Measurements from ENCODE around the gene RTN1. TPM values are rescaled to one million over a fixed set of nuclear protein-coding genes. Genes with fewer than 3 reads are reported as not detected.

RTN1 gene
- polyA plus RNA-seq, 1 donor: 1.5 TPM

DNA sequence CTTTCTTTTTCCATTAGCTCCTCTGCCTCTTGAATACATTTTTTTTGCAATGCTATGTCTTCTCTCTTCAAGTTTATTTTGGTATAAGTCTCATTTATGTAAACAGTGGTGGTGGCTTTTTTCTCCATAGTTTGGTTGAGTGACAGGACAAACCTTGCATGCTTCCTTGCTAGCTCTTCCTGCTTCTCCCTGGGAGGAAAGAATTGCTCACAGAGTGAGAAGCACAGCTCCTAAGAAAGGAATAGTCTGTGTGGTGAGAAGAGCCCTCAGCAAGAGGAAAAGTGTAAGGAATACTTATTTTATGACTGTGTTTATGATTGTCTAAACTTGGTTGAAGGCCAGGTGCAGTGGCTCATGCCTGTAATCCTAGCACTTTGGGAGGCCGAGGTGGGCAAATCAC is 305.5 kb downstream of the RTN1 start:
- DNase-seq (ENCODE audit: low read depth): no peak

- no peak for DNase-seq (ENCODE audit: low read depth)
These were observed 306.2 kb downstream of the RTN1 start for GRCh38 chr14:59564366-59564765.

- DNase-seq (ENCODE audit: low read depth): no peak
These were observed 323.3 kb downstream of the RTN1 start for GRCh38 chr14:59547310-59547709.

Other genes starting within 250 kb of the RTN1 start
- 0.47 TPM for gene LRRC9, start 49.4 kb upstream of the RTN1 start, polyA plus RNA-seq (ENCODE audit: insufficient read length)
- gene PCNX4, start 221.1 kb upstream of the RTN1 start, polyA plus RNA-seq (ENCODE audit: insufficient read length): 51.7 TPM

Measured in forelimb muscle (tissue), 1 donor.